HepG2 (cell line): ENCODE measurements around the gene NCOA3. TPM values are rescaled to one million over a fixed set of nuclear protein-coding genes. Genes with fewer than 3 reads are reported as not detected.

ENCODE experiments used
- ARHGAP35 ChIP-seq: sonication (generic); formaldehyde crosslinking; IDR thresholded peaks from 2 replicates; pipeline ENCODE4 v1.9.0; 2022; ENCODE audit warnings: mild to moderate bottlenecking, inconsistent platforms, moderate library complexity, missing genetic modification reagents, borderline replicate concordance
- ARID4A ChIP-seq: sonication (generic); formaldehyde crosslinking; IDR thresholded peaks from 2 replicates; pipeline ENCODE4 v1.5.0; 2020; ENCODE audit warnings: mild to moderate bottlenecking, missing genetic modification reagents, borderline replicate concordance
- ARNT ChIP-seq: fragments of 450-650 bp; IDR thresholded peaks from 2 replicates; pipeline ENCODE4 v1.6.1; 2017
- BCLAF1 ChIP-seq: fragments of 450-650 bp; IDR thresholded peaks from 2 replicates; pipeline ENCODE4 v1.6.1; 2017; ENCODE audit warnings: mild to moderate bottlenecking
- GATA4 ChIP-seq: sonication (generic); IDR thresholded peaks from 2 replicates; pipeline ENCODE4 v1.6.1; 2016; ENCODE audit warnings: antibody characterized with exemption, low read depth, borderline replicate concordance
- JDP2 ChIP-seq: sonication (generic); formaldehyde crosslinking; IDR thresholded peaks from 2 replicates; pipeline ENCODE4 v1.8.1; 2022; ENCODE audit warnings: missing genetic modification reagents, borderline replicate concordance
- MYNN ChIP-seq: sonication (generic); formaldehyde crosslinking; IDR thresholded peaks from 2 replicates; pipeline ENCODE4 v1.4.0; 2020; ENCODE audit warnings: mild to moderate bottlenecking, low read depth, missing genetic modification reagents
- NKX3-1 ChIP-seq: sonication (generic); formaldehyde crosslinking; IDR thresholded peaks from 2 replicates; pipeline ENCODE4 v1.5.0; 2020; ENCODE audit warnings: missing genetic modification reagents
- NR2C2 ChIP-seq: sonication (generic); formaldehyde crosslinking; IDR thresholded peaks from 2 replicates; pipeline ENCODE4 v1.4.0; 2020; ENCODE audit warnings: missing genetic modification reagents, mild to moderate bottlenecking, moderate library complexity, borderline replicate concordance
- ONECUT2 ChIP-seq: sonication (generic); formaldehyde crosslinking; IDR thresholded peaks from 2 replicates; pipeline ENCODE4 v1.4.0; 2020; ENCODE audit warnings: missing genetic modification reagents
- SUZ12 ChIP-seq: fragments of 150-350 bp; IDR thresholded peaks from 2 replicates; pipeline ENCODE4 v1.6.1; 2014; ENCODE audit warnings: low read depth, low read length
- TGIF2 ChIP-seq: IDR thresholded peaks from 2 replicates; pipeline ENCODE4 v1.6.1; 2016; ENCODE audit warnings: control low read depth, missing compliant biosample characterization
- XRCC5 ChIP-seq: fragments of 200-400 bp; formaldehyde crosslinking; optimal IDR thresholded peaks from 2 replicates; pipeline ENCODE3; 2017; ENCODE audit warnings: mild to moderate bottlenecking, low read length
- ZBTB25 ChIP-seq: IDR thresholded peaks from 2 replicates; pipeline ENCODE4 v1.6.1; 2018; ENCODE audit warnings: missing genetic modification reagents
- ZNF335 ChIP-seq: sonication (generic); formaldehyde crosslinking; IDR thresholded peaks from 2 replicates; pipeline ENCODE4 v1.4.0; 2020; ENCODE audit warnings: missing genetic modification reagents
- ZNF383 ChIP-seq: sonication (generic); formaldehyde crosslinking; IDR thresholded peaks from 2 replicates; pipeline ENCODE4 v1.4.0; 2020; ENCODE audit warnings: missing genetic modification reagents, mild to moderate bottlenecking, borderline replicate concordance
- ZNF451 ChIP-seq: sonication (generic); formaldehyde crosslinking; IDR thresholded peaks from 2 replicates; pipeline ENCODE4 v1.5.0; 2020; ENCODE audit warnings: mild to moderate bottlenecking, missing genetic modification reagents
- ZNF704 ChIP-seq: sonication (generic); formaldehyde crosslinking; IDR thresholded peaks from 2 replicates; pipeline ENCODE4 v1.8.1; 2023; ENCODE audit warnings: mild to moderate bottlenecking, inconsistent platforms, moderate library complexity, missing genetic modification reagents, borderline replicate concordance
- polyA plus RNA-seq, 8 experiments: library from polyadenylated mRNA; depleted of rRNA in 3 of 8; stranded (reverse) in 7 of 8; unstranded in 1 of 8; fragments of >200 nt; fragmentation: Illumina TruSeq in 4 of 8; extraction: Trizol in 4 of 8; gene quantifications; 2 replicates each; pipeline versions ENCODE4 v1.2.1 to v1.2.3, GENCODE V29; 2011 to 2016; ENCODE audit warnings: low read depth in 4 of 8, missing spikeins in 1 of 8, mixed read lengths in 1 of 8; ENCODE audit not compliant: insufficient read depth in 1 of 8
- total RNA-seq, 5 experiments: library from RNA; depleted of rRNA; stranded (reverse); fragments of >200 nt; fragmentation: Illumina TruSeq; extraction: Trizol; gene quantifications; 2 replicates each; pipeline ENCODE4 v1.2.3, GENCODE V29; 2016; ENCODE audit warnings: low read depth in 1 of 5

The NCOA3 gene
- total and polyA plus RNA-seq, 2 of the 13 experiments (the other 11 are each of a cell fraction or from before 2014, with no cell fraction given) = 35.0 to 56.8 TPM

- TF ChIP-seq ZBTB25 (CRISPR knock-in tag) = peak; percentile 81
- no peak for TF ChIP-seq SUZ12
- TF ChIP-seq GATA4 = peak; percentile 98
- TF ChIP-seq ARNT = no peak
- no peak for TF ChIP-seq MYNN
- TF ChIP-seq ARHGAP35 = no peak
- TF ChIP-seq NKX3-1 = peak; percentile 97
- TF ChIP-seq JDP2 (CRISPR knock-in tag) = no peak; the same call in 1 of the 2 replicates
- peak; percentile 81; the same call in 1 of the 2 replicates for TF ChIP-seq TGIF2
- peak; percentile 69 for TF ChIP-seq XRCC5
- TF ChIP-seq ZNF335 (CRISPR knock-in tag) = peak; percentile 25; the same call in 1 of the 2 replicates
- TF ChIP-seq ZNF451 (CRISPR knock-in tag) = no peak
- TF ChIP-seq ZNF704 = no peak; the same call in 1 of the 2 replicates
- TF ChIP-seq ZNF383 (CRISPR knock-in tag) = no peak
- no peak for TF ChIP-seq BCLAF1
- TF ChIP-seq ARID4A (CRISPR knock-in tag) = peak; percentile 78; the same call in 1 of the 2 replicates
- TF ChIP-seq NR2C2 = peak; percentile 85
- peak; percentile 96 for TF ChIP-seq ONECUT2 (CRISPR knock-in tag)
Observed at GRCh38 chr20:47455133-47456040, 46.3 kb upstream of the NCOA3 start (continued).
